Coronary artery (tissue), 2 donors: Measurements from ENCODE around the gene ALDH4A1.

Experiments used
- DNase-seq: peaks from one replicate; pipeline ENCODE4 v3.0.0-alpha.2; 2017; ENCODE audit warnings: low spot score
- H3K27ac ChIP-seq, 2 donors: fragments of 200-600 bp; sonication (generic); one replicate each; pipeline ENCODE4 v1.5.1; 2016 to 2019
- H3K4me3 ChIP-seq: fragments of 200-600 bp; sonication (generic); 2 replicates; pipeline ENCODE4 v1.5.1; 2016; ENCODE audit warnings: mild to moderate bottlenecking, moderate library complexity
- TF ChIP-seq, protein P1 (sequence below): fragments of 200-600 bp; sonication (generic); IDR thresholded peaks from one replicate; pipeline ENCODE4 v1.5.1; 2019; ENCODE audit warnings: antibody characterized with exemption

The ALDH4A1 gene

GRCh38 chr1:18869847-18870594 lies 32.3 kb downstream of the ALDH4A1 start:
- Histone ChIP-seq H3K4me3 (no peak overlapping the region), H3K27ac (no peak overlapping the region)
- TF ChIP-seq, protein P1, sequence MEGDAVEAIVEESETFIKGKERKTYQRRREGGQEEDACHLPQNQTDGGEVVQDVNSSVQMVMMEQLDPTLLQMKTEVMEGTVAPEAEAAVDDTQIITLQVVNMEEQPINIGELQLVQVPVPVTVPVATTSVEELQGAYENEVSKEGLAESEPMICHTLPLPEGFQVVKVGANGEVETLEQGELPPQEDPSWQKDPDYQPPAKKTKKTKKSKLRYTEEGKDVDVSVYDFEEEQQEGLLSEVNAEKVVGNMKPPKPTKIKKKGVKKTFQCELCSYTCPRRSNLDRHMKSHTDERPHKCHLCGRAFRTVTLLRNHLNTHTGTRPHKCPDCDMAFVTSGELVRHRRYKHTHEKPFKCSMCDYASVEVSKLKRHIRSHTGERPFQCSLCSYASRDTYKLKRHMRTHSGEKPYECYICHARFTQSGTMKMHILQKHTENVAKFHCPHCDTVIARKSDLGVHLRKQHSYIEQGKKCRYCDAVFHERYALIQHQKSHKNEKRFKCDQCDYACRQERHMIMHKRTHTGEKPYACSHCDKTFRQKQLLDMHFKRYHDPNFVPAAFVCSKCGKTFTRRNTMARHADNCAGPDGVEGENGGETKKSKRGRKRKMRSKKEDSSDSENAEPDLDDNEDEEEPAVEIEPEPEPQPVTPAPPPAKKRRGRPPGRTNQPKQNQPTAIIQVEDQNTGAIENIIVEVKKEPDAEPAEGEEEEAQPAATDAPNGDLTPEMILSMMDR = no peak
- DNase-seq = no peak

DNA sequence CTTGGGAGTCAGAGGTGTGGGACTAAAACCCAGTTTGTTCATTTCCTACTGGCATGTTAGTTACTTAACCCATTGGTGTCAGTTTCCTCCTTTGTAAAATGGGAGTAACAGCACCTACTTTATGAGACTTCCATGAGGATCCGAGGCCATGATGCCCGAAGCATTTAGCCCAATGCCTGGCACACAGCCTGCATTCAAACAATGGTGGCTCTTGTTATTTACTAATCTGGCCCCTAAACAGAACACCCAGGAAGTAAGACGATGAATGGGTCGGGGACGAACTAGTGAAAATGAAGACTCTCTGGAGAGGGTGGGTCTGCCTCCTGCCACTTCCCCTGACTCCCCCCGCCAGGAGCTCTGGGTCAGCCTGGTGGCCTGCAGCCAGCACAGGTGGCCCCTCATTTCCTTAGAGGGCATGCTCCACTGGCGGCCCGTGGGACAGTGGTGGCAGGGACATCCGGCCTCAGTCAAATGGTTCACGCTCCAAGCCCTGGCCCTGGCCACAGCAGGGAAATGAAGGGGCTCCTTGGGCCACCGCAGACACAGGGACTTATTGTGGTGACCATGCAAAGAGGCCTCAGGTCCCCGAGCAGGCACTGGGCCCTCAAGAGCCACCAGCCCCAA lies 33.4 kb downstream of the ALDH4A1 start:
- TF ChIP-seq, protein P1 = no peak
- H3K27ac ChIP-seq = no peak overlapping the region
- no peak for DNase-seq
- no peak overlapping the region for H3K4me3 ChIP-seq

GRCh38 chr1:18868354-18868753 lies 34.0 kb downstream of the ALDH4A1 start:
- TF ChIP-seq, protein P1 = no peak
- DNase-seq = no peak
- Histone ChIP-seq H3K27ac (no peak overlapping the region), H3K4me3 (no peak overlapping the region)

DNA sequence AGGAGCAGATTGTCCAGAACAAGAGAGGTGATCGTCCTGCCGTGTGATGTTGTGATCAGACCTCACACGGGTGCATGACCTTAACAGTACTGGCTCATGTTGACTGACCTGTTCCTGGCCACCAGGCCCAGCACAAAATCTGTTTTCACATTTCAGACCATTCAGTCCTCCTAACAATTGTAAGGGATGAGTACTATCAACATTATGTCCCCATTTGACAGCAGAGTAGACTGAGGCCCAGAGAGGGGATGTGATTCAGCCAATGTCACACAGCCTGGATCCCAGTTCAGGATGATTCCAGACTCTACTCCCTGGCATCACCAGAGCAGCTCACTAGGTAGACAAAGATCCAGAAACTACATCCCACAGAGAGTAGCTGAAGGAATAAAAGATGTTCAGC lies 35.5 kb downstream of the ALDH4A1 start:
- TF ChIP-seq, protein P1 = no peak
- H3K4me3 ChIP-seq = no peak overlapping the region
- DNase-seq = no peak
- no peak overlapping the region for H3K27ac ChIP-seq

GRCh38 chr1:18866314-18866713 lies 36.0 kb downstream of the ALDH4A1 start:
- TF ChIP-seq, protein P1 = no peak
- H3K4me3 ChIP-seq = no peak overlapping the region
- DNase-seq = no peak
- H3K27ac ChIP-seq = no peak overlapping the region

GRCh38 chr1:18865176-18865575 lies 37.2 kb downstream of the ALDH4A1 start:
- no peak overlapping the region for H3K27ac ChIP-seq
- DNase-seq = no peak
- H3K4me3 ChIP-seq = no peak overlapping the region
- TF ChIP-seq, protein P1 = no peak

GRCh38 chr1:18861590-18861989 lies 40.8 kb downstream of the ALDH4A1 start:
- TF ChIP-seq, protein P1 = no peak
- Histone ChIP-seq H3K27ac (no peak overlapping the region), H3K4me3 (no peak overlapping the region)
- no peak for DNase-seq
